Endothelial cell of umbilical vein (primary cell): ENCODE measurements around the gene LOXL3.

ENCODE experiments used
- CTCF ChIP-seq, 2 donors: IDR thresholded peaks; 1 replicate in 1 of 2; 2 replicates in 1 of 2; pipeline ENCODE4 v1.5.1; 2011; ENCODE audit warnings: low read length in 2 of 2, mild to moderate bottlenecking in 2 of 2, moderate library complexity in 2 of 2, control low read depth in 1 of 2, inconsistent platforms in 1 of 2, low read depth in 1 of 2; ENCODE audit not compliant: insufficient read depth in 1 of 2; ENCODE audit errors: extremely low read depth in 1 of 2
- MYC ChIP-seq: IDR thresholded peaks from one replicate; pipeline ENCODE4 v1.6.1; 2011; ENCODE audit warnings: mild to moderate bottlenecking, low read depth, low read length
- POLR2A ChIP-seq: IDR thresholded peaks from 2 replicates; pipeline ENCODE4 v1.6.1; 2012; ENCODE audit warnings: low read depth, mild to moderate bottlenecking, control low read depth, low read length
- POLR2AphosphoS5 ChIP-seq: IDR thresholded peaks from 2 replicates; pipeline ENCODE4 v1.6.1; 2012; ENCODE audit warnings: low read depth, mild to moderate bottlenecking, control low read depth, low read length, moderate library complexity; ENCODE audit not compliant: insufficient read depth

GRCh38 chr2:74559912-74560311, 6.2 kb upstream of the LOXL3 start:
- no peak for TF ChIP-seq CTCF (IDR thresholded peaks at IDR 0.05; ENCODE audit: extremely low read depth in 1 of 2, insufficient read depth in 1 of 2, low read depth in 1 of 2, low read length in 2 of 2)
- TF ChIP-seq POLR2AphosphoS5, result no peak
- no peak for TF ChIP-seq POLR2A
- no peak for TF ChIP-seq MYC
